K562 (cell line): ENCODE results near the gene HLTF. TPM values are rescaled to one million over a fixed set of nuclear protein-coding genes. Genes with fewer than 3 reads are reported as not detected.

Source experiments
- ATAC-seq: fragments of 200-7000 bp; cut with Tn5 transposase; 3 replicates; pipeline ENCODE4 v1.9.1; 2020; ENCODE audit warnings: moderate library complexity
- BruUV-seq: library from RNA; stranded (reverse); fragments of 400-500 nt; replicated peaks from 2 replicates; lab custom pipeline; 2021; lab: Mats Ljungman, UMichigan
- CTCF ChIA-PET: fragments of 300-600 bp; formaldehyde crosslinking; extraction: SDS; loops from one replicate; lab custom pipeline; 2021; ENCODE audit warnings: low intra/inter-chr PET ratio; lab: Yijun Ruan, JAX
- POLR2A ChIA-PET: fragments of 300-600, 350-650 bp; sonication (Branson Sonifier 250); formaldehyde crosslinking; extraction: SDS; loops from one replicate; lab custom pipeline; 2021; ENCODE audit warnings: antibody characterized with exemption, inconsistent platforms; lab: Yijun Ruan, JAX
- DNase-seq, 4 experiments: peaks; one replicate each; pipeline versions ENCODE4 v3.0.0 to v3.0.0-alpha.2; 2011 to 2018; ENCODE audit warnings: low spot score in 3 of 4, mixed read lengths in 3 of 4; ENCODE audit errors: extremely low read depth in 1 of 4
- FAIRE-seq: peaks from 2 replicates; lab custom pipeline; 2011; peaks lifted over from hg19 to GRCh38; lab: Jason Lieb, UNC
- H2AFZ ChIP-seq: 2 replicates; pipeline ENCODE4 v1.6.0; 2011; ENCODE audit warnings: low read depth, low read length, control low read depth, inconsistent platforms
- H3K27ac ChIP-seq: fragments of 200-600 bp; 3 replicates; pipeline ENCODE4 v1.8.0; 2011; ENCODE audit warnings: low read depth, mild to moderate bottlenecking, control low read depth, inconsistent platforms, low read length, moderate library complexity, mixed read lengths; ENCODE audit errors: extremely low read depth
- H3K27me3 ChIP-seq, 2 experiments: fragments of 300-600 bp in 1 of 2; 2 replicates in 1 of 2; 3 replicates in 1 of 2; pipeline versions ENCODE4 v1.6.0 to v1.8.0; 2011; ENCODE audit warnings: inconsistent platforms in 2 of 2, low read length in 2 of 2, mild to moderate bottlenecking in 1 of 2, mixed read lengths in 1 of 2, moderate library complexity in 1 of 2; ENCODE audit not compliant: control insufficient read depth in 2 of 2, insufficient read depth in 2 of 2
- H3K36me3 ChIP-seq: fragments of 300-600 bp; 3 replicates; pipeline ENCODE4 v1.8.0; 2011; ENCODE audit warnings: mild to moderate bottlenecking, low read length, inconsistent platforms; ENCODE audit not compliant: control insufficient read depth, insufficient read depth
- H3K4me1 ChIP-seq, 2 experiments: fragments of 200-600 bp in 1 of 2; replicated peaks in 1 of 2; 2 replicates in 1 of 2; 3 replicates in 1 of 2; pipeline versions ENCODE4 v1.5.1 to v1.8.0; 2011; ENCODE audit warnings: inconsistent platforms in 2 of 2, low read length in 2 of 2, mild to moderate bottlenecking in 1 of 2, mixed read lengths in 1 of 2, moderate library complexity in 1 of 2; ENCODE audit not compliant: control insufficient read depth in 2 of 2, insufficient read depth in 2 of 2
- H3K4me2 ChIP-seq: 2 replicates; pipeline ENCODE4 v1.6.1; 2011; ENCODE audit warnings: low read length, control low read depth, inconsistent platforms, mixed read lengths; ENCODE audit not compliant: insufficient read depth
- H3K4me3 ChIP-seq: fragments of 200-600 bp; sonication (generic), shearing (Covaris generic); 2 replicates; pipeline ENCODE4 v1.5.1; 2016; ENCODE audit warnings: control low read depth, inconsistent platforms
- H3K79me2 ChIP-seq: fragments of 200-600 bp; 3 replicates; pipeline ENCODE4 v1.8.0; 2011; ENCODE audit warnings: low read length, inconsistent platforms; ENCODE audit not compliant: control insufficient read depth, insufficient read depth
- H3K9ac ChIP-seq, 2 experiments: 2 replicates each; pipeline versions ENCODE4 v1.6.0 to v1.6.1; 2011; ENCODE audit warnings: low read depth in 2 of 2, low read length in 2 of 2, control low read depth in 1 of 2, inconsistent platforms in 1 of 2, mild to moderate bottlenecking in 1 of 2, mixed read lengths in 1 of 2; ENCODE audit not compliant: insufficient read depth in 1 of 2
- H3K9me1 ChIP-seq: one replicate; pipeline ENCODE4 v1.6.0; 2011; ENCODE audit warnings: inconsistent platforms, mild to moderate bottlenecking, low read length, moderate library complexity; ENCODE audit not compliant: control insufficient read depth, insufficient read depth
- H3K9me3 ChIP-seq: replicated peaks from 2 replicates; pipeline ENCODE4 v1.5.1; 2011; ENCODE audit warnings: low read depth, low read length, inconsistent platforms; ENCODE audit not compliant: control insufficient read depth, insufficient read depth
- H4K20me1 ChIP-seq: replicated peaks from 2 replicates; pipeline ENCODE4 v1.6.1; 2011; ENCODE audit warnings: low read length, inconsistent platforms, mixed read lengths; ENCODE audit not compliant: control insufficient read depth, insufficient read depth
- POLR2A ChIP-seq: fragments of 450-650 bp; conservative IDR thresholded peaks from 2 replicates; pipeline ENCODE4 v1.6.1; 2016
- PREB ChIP-seq: sonication (generic); formaldehyde crosslinking; IDR thresholded peaks from 2 replicates; pipeline ENCODE4 v1.8.1; 2023; ENCODE audit warnings: mild to moderate bottlenecking, missing genetic modification reagents
- RBM17 ChIP-seq: fragments of 200-400 bp; formaldehyde crosslinking; IDR thresholded peaks from 2 replicates; pipeline ENCODE4 v1.6.1; 2017; ENCODE audit warnings: low read depth, mild to moderate bottlenecking, low read length, borderline replicate concordance
- SLC30A9 ChIP-seq: fragments of 250-450 bp; sonication (Bioruptor Pico); IDR thresholded peaks from 2 replicates; pipeline ENCODE4 v1.8.0; 2022; ENCODE audit warnings: mild to moderate bottlenecking, moderate library complexity
- ZNF76 ChIP-seq: fragments of 250-450 bp; sonication (Bioruptor Pico); IDR thresholded peaks from 2 replicates; pipeline ENCODE4 v1.4.0; 2020; ENCODE audit warnings: mild to moderate bottlenecking, moderate library complexity, borderline replicate concordance
- WGBS: fragments of 100-300 bp; shearing (Covaris generic); methylation state at CpG from one replicate; pipeline ENCODE4 v1.1.6; 2016; ENCODE audit warnings: low coverage, mixed read lengths; ENCODE audit not compliant: insufficient coverage; ENCODE audit errors: missing lambda C conversion rate; 5-methylcytosine and 5-hydroxymethylcytosine counted together
- in situ Hi-C: fragments of 300-500 bp; cut with MboI; formaldehyde crosslinking; loops from 4 replicates; pipeline ENCODE4 v1.15.0; 2018; ENCODE audit warnings: inconsistent platforms, mixed read lengths
- intact Hi-C: fragments of 100-400 bp; cut with micrococcal nuclease; formaldehyde crosslinking; loops from 2 replicates; pipeline ENCODE4 v1.14.2; 2022
- polyA plus RNA-seq, 8 experiments: library from polyadenylated mRNA; depleted of rRNA in 4 of 8; stranded (reverse) in 5 of 8; unstranded in 3 of 8; fragments of >200 nt; fragmentation: Nextera tagmentation in 2 of 8; fragmentation: Illumina TruSeq in 1 of 8; extraction: Ambion mirVana in 2 of 8; extraction: Trizol in 1 of 8; gene quantifications; 2 replicates each; pipeline versions ENCODE4 v1.2.1 to v1.2.3, GENCODE V29; 2011 to 2014; ENCODE audit warnings: inconsistent platforms in 1 of 8, missing spikeins in 1 of 8
- total RNA-seq, 7 experiments: library from RNA; depleted of rRNA in 6 of 7; stranded (reverse); fragments of >200 nt in 6 of 7; fragmentation: Illumina TruSeq in 2 of 7; extraction: Trizol in 2 of 7; gene quantifications; 2 replicates each; pipeline versions ENCODE4 v1.2.1 to v1.2.3, GENCODE V29; 2011 to 2021; ENCODE audit warnings: low replicate concordance in 1 of 7
- TF ChIP-seq, protein P1 (sequence below): fragments of 450-650 bp; IDR thresholded peaks from 2 replicates; pipeline ENCODE4 v1.6.1; 2016; ENCODE audit warnings: borderline replicate concordance
- TF ChIP-seq, protein P2 (sequence below): fragments of 250-450 bp; sonication (Bioruptor Pico); IDR thresholded peaks from 2 replicates; pipeline ENCODE4 v1.8.0; 2022; ENCODE audit warnings: moderate library complexity, mild to moderate bottlenecking, inconsistent platforms

HLTF gene
- total and polyA plus RNA-seq, 9 of the 15 experiments (the other 6 are each of a cell fraction or from before 2014, with no cell fraction given): 35.1 to 82.4 (median 50.4) TPM

DNA sequence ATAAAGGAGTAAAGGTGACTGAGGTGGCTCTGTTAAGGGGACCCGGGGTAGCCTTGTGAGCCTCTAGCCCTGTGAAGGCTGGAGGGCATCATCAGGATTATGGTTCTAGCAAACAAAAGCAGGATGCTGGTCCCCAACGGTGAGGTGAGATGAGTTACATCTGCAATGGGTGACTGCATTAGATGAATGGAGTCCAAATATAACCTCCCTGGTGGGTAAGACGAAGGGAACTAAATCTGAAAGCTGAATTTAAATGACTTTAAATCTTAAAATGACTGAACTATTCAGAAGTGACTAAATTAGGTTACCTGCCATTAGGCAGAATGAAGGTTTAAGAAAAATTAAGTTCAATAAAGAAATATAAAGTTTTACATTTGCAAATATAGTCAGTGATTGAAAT, 4.6 kb upstream of the HLTF start:
- H3K9me3 ChIP-seq: peaks cover 6% of the 10 kb centered on the region; the same call in 1 of the 2 replicates
- H3K27me3 ChIP-seq: no peaks in the 10 kb centered on the region
- H3K4me3 ChIP-seq: no peak overlapping the region
- DNase-seq (no peak), FAIRE-seq (no peak), ATAC-seq (no peak)
- H3K79me2 ChIP-seq: peaks cover 4% of the 10 kb centered on the region
- intact Hi-C loops: no loop called here
- 0 out of 2 replicates have a peak overlapping the region, but pooled peaks have one; percentile 4 for H2AFZ ChIP-seq
- H3K27ac ChIP-seq: no peak overlapping the region
- H3K4me2 ChIP-seq: no peak overlapping the region
- H4K20me1 ChIP-seq: no peaks in the 10 kb centered on the region
- H3K9ac ChIP-seq: no peak overlapping the region
- in situ Hi-C loops: no loop called here
- no TSS peak for BruUV-seq
- H3K36me3 ChIP-seq: no peaks in the 10 kb centered on the region
- no peaks in the 10 kb centered on the region for H3K9me1 ChIP-seq
- ChIA-PET CTCF (no interaction called here), POLR2A (interaction anchor here (0.6 kb wide), 1 partner anchor 97 kb away, joined by 4 read pairs; no protein-coding TSS in a partner anchor)
- H3K4me1 ChIP-seq: peaks cover 5 to 12% of the 10 kb centered on the region in 2 experiments; a peak in 4 of 5 replicates
- WGBS: 45% methylated on average over 3 of the region's 3 CpGs
- TF ChIP-seq POLR2A: no peak
- no peak for TF ChIP-seq SLC30A9 (CRISPR knock-in tag)
- TF ChIP-seq PREB (CRISPR knock-in tag): no peak
- TF ChIP-seq ZNF76 (CRISPR knock-in tag): no peak
- TF ChIP-seq, protein P1, sequence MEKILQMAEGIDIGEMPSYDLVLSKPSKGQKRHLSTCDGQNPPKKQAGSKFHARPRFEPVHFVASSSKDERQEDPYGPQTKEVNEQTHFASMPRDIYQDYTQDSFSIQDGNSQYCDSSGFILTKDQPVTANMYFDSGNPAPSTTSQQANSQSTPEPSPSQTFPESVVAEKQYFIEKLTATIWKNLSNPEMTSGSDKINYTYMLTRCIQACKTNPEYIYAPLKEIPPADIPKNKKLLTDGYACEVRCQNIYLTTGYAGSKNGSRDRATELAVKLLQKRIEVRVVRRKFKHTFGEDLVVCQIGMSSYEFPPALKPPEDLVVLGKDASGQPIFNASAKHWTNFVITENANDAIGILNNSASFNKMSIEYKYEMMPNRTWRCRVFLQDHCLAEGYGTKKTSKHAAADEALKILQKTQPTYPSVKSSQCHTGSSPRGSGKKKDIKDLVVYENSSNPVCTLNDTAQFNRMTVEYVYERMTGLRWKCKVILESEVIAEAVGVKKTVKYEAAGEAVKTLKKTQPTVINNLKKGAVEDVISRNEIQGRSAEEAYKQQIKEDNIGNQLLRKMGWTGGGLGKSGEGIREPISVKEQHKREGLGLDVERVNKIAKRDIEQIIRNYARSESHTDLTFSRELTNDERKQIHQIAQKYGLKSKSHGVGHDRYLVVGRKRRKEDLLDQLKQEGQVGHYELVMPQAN: no peak
- TF ChIP-seq RBM17: no peak
- TF ChIP-seq, protein P2, sequence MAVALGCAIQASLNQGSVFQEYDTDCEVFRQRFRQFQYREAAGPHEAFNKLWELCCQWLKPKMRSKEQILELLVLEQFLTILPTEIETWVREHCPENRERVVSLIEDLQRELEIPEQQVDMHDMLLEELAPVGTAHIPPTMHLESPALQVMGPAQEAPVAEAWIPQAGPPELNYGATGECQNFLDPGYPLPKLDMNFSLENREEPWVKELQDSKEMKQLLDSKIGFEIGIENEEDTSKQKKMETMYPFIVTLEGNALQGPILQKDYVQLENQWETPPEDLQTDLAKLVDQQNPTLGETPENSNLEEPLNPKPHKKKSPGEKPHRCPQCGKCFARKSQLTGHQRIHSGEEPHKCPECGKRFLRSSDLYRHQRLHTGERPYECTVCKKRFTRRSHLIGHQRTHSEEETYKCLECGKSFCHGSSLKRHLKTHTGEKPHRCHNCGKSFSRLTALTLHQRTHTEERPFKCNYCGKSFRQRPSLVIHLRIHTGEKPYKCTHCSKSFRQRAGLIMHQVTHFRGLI (CRISPR knock-in tag): no peak
